ENCODE results near the gene ZEB1. TPM values are rescaled to one million over a fixed set of nuclear protein-coding genes. Genes with fewer than 3 reads are reported as not detected.

ZEB1 gene
- total RNA-seq, 6 experiments from 2014 or later: 46.2 to 59.5 (median 53.2) TPM

DNA sequence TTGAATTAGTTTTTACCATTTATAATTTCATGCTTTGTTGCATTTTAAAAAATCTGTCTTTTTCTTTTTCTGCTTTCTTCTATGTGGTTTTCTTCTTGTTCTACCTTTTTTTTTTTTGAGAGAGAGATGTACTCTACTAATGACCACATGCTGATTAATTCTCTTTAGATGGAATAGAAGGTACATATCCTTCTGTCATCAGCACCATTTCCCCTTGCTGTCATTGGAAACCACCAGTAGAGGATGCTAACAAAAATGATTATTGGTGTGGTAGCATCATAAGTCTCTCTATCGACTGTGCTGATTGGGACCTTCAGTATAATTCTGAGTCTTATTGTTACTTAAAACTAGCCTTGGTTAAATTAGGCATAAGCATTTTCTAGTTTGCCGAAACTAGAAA lies 3.6 kb downstream of the ZEB1 start:
- TF ChIP-seq, protein P1, sequence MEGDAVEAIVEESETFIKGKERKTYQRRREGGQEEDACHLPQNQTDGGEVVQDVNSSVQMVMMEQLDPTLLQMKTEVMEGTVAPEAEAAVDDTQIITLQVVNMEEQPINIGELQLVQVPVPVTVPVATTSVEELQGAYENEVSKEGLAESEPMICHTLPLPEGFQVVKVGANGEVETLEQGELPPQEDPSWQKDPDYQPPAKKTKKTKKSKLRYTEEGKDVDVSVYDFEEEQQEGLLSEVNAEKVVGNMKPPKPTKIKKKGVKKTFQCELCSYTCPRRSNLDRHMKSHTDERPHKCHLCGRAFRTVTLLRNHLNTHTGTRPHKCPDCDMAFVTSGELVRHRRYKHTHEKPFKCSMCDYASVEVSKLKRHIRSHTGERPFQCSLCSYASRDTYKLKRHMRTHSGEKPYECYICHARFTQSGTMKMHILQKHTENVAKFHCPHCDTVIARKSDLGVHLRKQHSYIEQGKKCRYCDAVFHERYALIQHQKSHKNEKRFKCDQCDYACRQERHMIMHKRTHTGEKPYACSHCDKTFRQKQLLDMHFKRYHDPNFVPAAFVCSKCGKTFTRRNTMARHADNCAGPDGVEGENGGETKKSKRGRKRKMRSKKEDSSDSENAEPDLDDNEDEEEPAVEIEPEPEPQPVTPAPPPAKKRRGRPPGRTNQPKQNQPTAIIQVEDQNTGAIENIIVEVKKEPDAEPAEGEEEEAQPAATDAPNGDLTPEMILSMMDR (IDR thresholded peaks at IDR 0.05): peak; percentile 68
- peaks cover 5% of the 10 kb centered on the region; the same call in 1 of the 2 replicates for H3K36me3 Mint-ChIP-seq (ENCODE audit: low read depth)
- DNase-seq: no peak
- H3K27me3 Mint-ChIP-seq (ENCODE audit: insufficient read depth): peaks cover 1% of the 10 kb centered on the region; the same call in 1 of the 2 replicates
- H3K4me1 Mint-ChIP-seq (ENCODE audit: low read depth): peaks cover 64% of the 10 kb centered on the region
- 0 out of 2 replicates have a peak overlapping the region, but pooled peaks have one; percentile 11 for H3K27ac Mint-ChIP-seq
- H3K4me3 Mint-ChIP-seq: peak overlapping the region; percentile 98
- no peaks in the 10 kb centered on the region for H3K9me3 Mint-ChIP-seq

DNA sequence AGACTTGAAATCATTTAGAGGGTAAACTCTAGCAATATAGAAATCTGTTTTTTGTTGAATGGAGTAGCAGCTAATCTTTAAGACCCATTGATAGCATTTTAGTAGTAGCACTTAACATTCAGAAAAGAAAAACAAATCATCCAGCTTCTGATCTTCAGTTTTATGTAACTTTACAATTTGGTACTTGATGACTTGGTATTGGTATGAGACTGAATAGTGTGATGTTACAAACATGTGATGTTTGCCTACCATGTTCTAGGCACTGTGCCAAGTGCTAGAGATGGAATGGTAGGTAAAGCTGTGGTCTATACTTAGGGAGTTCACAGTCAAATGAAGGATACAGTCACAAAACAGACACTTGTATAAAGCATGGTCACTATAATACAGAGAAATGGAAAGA lies 21.3 kb downstream of the ZEB1 start:
- H3K4me3 Mint-ChIP-seq: no peak overlapping the region
- no peaks in the 10 kb centered on the region for H3K9me3 Mint-ChIP-seq
- peaks cover 14% of the 10 kb centered on the region for H3K4me1 Mint-ChIP-seq (ENCODE audit: low read depth)
- H3K27ac Mint-ChIP-seq: no peak overlapping the region
- H3K36me3 Mint-ChIP-seq (ENCODE audit: low read depth): no peaks in the 10 kb centered on the region
- no peak for DNase-seq
- H3K27me3 Mint-ChIP-seq (ENCODE audit: insufficient read depth): no peaks in the 10 kb centered on the region
- TF ChIP-seq, protein P1 (IDR thresholded peaks at IDR 0.05): no peak

DNA sequence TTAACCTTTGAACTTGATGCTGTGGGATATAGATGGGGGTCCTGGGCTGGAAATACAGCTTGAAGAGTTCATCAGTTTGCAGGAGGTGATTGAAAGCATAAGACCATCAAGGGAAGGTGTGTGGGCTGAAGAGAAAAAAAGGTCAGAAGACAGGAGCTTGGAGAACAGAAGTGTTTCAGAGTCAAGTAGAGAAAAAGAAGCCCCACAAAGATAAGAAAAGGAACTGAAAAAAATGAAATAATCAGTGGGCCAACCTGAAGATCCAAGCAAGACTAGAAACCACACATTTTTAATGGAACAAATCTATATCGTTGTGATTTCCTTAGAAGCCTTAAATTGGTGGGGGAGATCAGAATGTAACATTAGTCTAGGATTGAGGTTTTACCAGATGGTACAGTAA lies 22.5 kb downstream of the ZEB1 start:
- H3K36me3 Mint-ChIP-seq (ENCODE audit: low read depth): no peaks in the 10 kb centered on the region
- H3K9me3 Mint-ChIP-seq: no peaks in the 10 kb centered on the region
- TF ChIP-seq, protein P1 (IDR thresholded peaks at IDR 0.05): no peak
- H3K4me1 Mint-ChIP-seq (ENCODE audit: low read depth): peaks cover 25% of the 10 kb centered on the region
- no peak overlapping the region for H3K4me3 Mint-ChIP-seq
- no peaks in the 10 kb centered on the region for H3K27me3 Mint-ChIP-seq (ENCODE audit: insufficient read depth)
- H3K27ac Mint-ChIP-seq: no peak overlapping the region
- DNase-seq: no peak

DNA sequence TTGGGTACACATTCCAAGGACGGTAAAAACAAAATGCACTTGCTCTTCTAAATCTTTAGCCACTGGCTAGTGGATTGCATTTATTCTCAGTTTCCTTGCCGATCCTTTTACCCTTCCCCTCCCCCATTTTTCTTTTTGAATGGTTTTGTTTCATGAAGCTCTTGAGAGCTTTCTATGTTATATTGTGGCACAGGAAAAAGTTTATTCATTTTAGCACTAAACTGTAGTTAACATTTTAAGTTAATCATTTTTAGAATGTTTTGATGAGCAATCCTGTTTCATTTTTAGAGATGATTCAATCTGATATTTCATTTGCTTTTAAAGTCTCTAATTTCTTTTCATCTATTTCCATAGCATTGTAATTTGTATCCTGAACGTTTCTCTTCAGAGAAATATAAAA lies 24.0 kb downstream of the ZEB1 start:
- Mint-ChIP-seq H3K27ac (no peak overlapping the region), H3K9me3 (no peaks in the 10 kb centered on the region), H3K4me3 (no peak overlapping the region), H3K4me1 (ENCODE audit: low read depth) (peaks cover 39% of the 10 kb centered on the region), H3K27me3 (ENCODE audit: insufficient read depth) (no peaks in the 10 kb centered on the region), H3K36me3 (ENCODE audit: low read depth) (no peaks in the 10 kb centered on the region)
- TF ChIP-seq, protein P1 (IDR thresholded peaks at IDR 0.05): no peak
- DNase-seq: no peak

DNA sequence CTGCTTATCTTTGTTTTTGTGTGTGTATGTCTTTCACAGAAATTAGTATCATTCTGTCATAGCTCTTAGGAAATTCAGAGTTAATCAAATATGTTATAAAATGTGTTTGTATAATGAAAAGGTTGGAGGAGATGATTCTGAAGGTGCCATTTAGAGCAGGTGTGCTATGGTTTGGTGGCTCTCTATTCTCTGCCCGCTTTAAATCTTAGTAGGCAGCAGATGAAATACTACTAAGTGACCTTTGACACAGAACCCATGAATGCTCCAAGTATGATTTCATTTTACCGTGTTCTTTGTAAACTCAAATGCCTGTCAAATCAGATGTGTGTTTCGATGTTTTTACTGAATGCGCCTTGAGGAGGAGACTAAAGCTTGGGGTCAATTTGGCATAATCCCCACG lies 24.5 kb downstream of the ZEB1 start:
- H3K4me3 Mint-ChIP-seq: no peak overlapping the region
- H3K36me3 Mint-ChIP-seq (ENCODE audit: low read depth): no peaks in the 10 kb centered on the region
- no peaks in the 10 kb centered on the region for H3K9me3 Mint-ChIP-seq
- H3K27ac Mint-ChIP-seq: no peak overlapping the region
- H3K4me1 Mint-ChIP-seq (ENCODE audit: low read depth): peaks cover 40% of the 10 kb centered on the region
- TF ChIP-seq, protein P1 (IDR thresholded peaks at IDR 0.05): no peak
- no peaks in the 10 kb centered on the region for H3K27me3 Mint-ChIP-seq (ENCODE audit: insufficient read depth)
- no peak for DNase-seq

DNA sequence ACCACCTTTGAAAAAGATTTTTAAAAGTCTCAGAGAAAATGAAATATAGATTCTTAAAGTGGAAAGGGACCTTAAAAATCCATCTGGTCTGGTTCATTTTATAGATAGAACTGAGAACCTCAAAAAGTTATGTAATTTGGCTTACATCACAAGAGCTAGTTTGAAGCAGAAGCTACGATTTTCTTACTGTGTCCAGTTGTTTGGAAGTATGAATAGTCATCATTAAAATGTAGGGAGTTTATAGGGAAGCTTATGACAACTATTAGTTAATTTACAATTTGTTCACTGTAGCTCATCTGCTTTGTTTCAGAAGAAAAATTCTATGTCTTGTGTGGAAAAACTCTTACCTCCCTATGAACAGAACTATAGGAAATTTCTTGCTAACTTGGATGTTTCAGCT lies 26.9 kb downstream of the ZEB1 start:
- no peak for DNase-seq
- Mint-ChIP-seq H3K36me3 (ENCODE audit: low read depth) (no peaks in the 10 kb centered on the region), H3K4me1 (ENCODE audit: low read depth) (peaks cover 48% of the 10 kb centered on the region), H3K9me3 (no peaks in the 10 kb centered on the region), H3K27me3 (ENCODE audit: insufficient read depth) (no peaks in the 10 kb centered on the region), H3K4me3 (no peak overlapping the region), H3K27ac (peak overlapping the region; percentile 16; the same call in 1 of the 2 replicates)
- TF ChIP-seq, protein P1 (IDR thresholded peaks at IDR 0.05): no peak
